Activated T-helper 1 cell treated with anti-CD3 and anti-CD28 coated beads, Interleukin-12 subunit alpha, Interleukin-12 subunit beta, Interleukin-2, Interleukin-4 antibody, amounts not matched to agents 30 ng/mL and 10 ng/mL and 1 ng/mL, durations not matched to agents 14 hours and 24 hours and 36 hours (primary cell): Measurements from ENCODE around the gene NAV2. TPM values are rescaled to one million over a fixed set of nuclear protein-coding genes. Genes with fewer than 3 reads are reported as not detected.

ENCODE experiments used
- DNase-seq: peaks from one replicate; pipeline ENCODE4 v3.0.0; 2021; ENCODE audit warnings: low spot score
- H3K27ac Mint-ChIP-seq: one replicate; pipeline ENCODE4 v1.8.0; 2021; ENCODE audit warnings: mild to moderate bottlenecking, mixed read lengths
- H3K27me3 Mint-ChIP-seq: one replicate; pipeline ENCODE4 v1.8.0; 2022; ENCODE audit warnings: mild to moderate bottlenecking, moderate library complexity, mixed read lengths; ENCODE audit not compliant: insufficient read depth
- H3K36me3 Mint-ChIP-seq: one replicate; pipeline ENCODE4 v1.8.0; 2021; ENCODE audit warnings: low read depth, mixed read lengths
- H3K4me1 Mint-ChIP-seq: one replicate; pipeline ENCODE4 v1.8.0; 2021; ENCODE audit warnings: low read depth, mixed read lengths
- H3K4me3 Mint-ChIP-seq: one replicate; pipeline ENCODE4 v1.8.0; 2021; ENCODE audit warnings: mild to moderate bottlenecking, moderate library complexity, mixed read lengths
- H3K9me3 Mint-ChIP-seq: one replicate; pipeline ENCODE4 v1.8.0; 2021; ENCODE audit warnings: mixed read lengths
- intact Hi-C: fragments of 100-400 bp; cut with micrococcal nuclease; formaldehyde crosslinking; loops from one replicate; pipeline ENCODE4 v1.15.1; 2024
- total RNA-seq: library from RNA; stranded (reverse); gene quantifications from 2 replicates; pipeline ENCODE4 v1.2.3, GENCODE V29; 2022

NAV2 gene, protein sequence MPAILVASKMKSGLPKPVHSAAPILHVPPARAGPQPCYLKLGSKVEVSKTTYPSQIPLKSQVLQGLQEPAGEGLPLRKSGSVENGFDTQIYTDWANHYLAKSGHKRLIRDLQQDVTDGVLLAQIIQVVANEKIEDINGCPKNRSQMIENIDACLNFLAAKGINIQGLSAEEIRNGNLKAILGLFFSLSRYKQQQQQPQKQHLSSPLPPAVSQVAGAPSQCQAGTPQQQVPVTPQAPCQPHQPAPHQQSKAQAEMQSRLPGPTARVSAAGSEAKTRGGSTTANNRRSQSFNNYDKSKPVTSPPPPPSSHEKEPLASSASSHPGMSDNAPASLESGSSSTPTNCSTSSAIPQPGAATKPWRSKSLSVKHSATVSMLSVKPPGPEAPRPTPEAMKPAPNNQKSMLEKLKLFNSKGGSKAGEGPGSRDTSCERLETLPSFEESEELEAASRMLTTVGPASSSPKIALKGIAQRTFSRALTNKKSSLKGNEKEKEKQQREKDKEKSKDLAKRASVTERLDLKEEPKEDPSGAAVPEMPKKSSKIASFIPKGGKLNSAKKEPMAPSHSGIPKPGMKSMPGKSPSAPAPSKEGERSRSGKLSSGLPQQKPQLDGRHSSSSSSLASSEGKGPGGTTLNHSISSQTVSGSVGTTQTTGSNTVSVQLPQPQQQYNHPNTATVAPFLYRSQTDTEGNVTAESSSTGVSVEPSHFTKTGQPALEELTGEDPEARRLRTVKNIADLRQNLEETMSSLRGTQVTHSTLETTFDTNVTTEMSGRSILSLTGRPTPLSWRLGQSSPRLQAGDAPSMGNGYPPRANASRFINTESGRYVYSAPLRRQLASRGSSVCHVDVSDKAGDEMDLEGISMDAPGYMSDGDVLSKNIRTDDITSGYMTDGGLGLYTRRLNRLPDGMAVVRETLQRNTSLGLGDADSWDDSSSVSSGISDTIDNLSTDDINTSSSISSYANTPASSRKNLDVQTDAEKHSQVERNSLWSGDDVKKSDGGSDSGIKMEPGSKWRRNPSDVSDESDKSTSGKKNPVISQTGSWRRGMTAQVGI (N-terminal part only)
- 0.12 and 0.34 TPM in 2 replicates for total RNA-seq

DNA sequence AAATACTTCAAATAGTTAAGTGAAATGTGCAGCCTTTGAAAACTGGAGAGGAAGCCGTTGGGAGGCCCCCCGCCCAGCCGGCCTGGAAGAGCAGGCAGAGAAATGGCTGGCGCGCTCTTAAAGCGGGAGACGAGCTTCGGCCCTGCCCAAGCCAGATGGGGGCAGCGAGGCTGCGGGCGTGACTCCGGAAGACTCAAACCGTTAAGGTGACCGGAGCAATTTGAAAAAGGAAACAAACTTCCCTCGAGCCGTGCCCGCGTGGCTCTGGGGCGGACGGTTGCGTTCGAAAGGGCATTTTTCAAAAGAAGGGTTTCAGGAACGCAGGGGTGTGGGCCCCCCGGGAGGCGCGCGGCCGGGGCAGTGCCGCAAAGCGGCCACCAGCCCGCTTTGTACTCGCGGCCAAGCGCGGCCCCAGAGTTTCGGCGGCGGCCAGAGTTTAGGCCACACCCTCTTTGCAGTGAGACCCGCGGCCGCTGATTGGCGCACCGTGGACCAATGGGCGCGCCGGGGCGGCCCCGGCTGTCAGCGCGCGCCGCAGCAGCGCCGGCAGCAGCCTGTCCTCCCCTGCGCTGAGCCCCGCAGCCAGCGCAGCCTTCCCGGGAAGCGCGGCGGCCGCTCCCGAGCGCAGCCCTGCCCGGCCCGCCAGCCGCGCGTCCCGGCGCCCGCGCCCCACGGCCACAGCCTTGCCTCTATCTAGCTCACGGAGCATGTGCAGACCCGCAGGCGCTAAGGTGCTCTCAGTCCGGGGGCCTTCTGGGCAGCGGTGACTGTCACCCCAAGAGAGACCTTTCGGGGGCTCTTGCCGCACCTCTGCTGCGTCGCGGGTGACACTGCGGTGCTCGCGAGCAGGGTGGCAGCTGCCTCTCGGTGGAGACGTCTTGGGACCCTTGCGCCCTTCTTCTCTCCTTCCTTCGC lies at the start of gene NAV2:
Gene NAV2, plus strand, starts transcription at position 557 of the 915 bp plus-strand sequence. CDS start 859 bp downstream, outside the sequence.
- DNase-seq, result peak; percentile 75
- intact Hi-C loops, result loop anchor here (1.0 to 10.0 kb wide), 5 partner anchors 11 to 652 kb away; partner anchors contain the start of genes E2F8, HTATIP2 and ZDHHC13
- Mint-ChIP-seq H3K9me3 (no peaks in the 10 kb centered on the region), H3K27me3 (peaks cover 58% of the 10 kb centered on the region), H3K27ac (peak within 1 kb of the TSS; percentile 78), H3K4me1 (peaks cover 17% of the 10 kb centered on the region), H3K36me3 (no peaks in the 10 kb centered on the region), H3K4me3 (peak within 1 kb of the TSS; percentile 85)

DNA sequence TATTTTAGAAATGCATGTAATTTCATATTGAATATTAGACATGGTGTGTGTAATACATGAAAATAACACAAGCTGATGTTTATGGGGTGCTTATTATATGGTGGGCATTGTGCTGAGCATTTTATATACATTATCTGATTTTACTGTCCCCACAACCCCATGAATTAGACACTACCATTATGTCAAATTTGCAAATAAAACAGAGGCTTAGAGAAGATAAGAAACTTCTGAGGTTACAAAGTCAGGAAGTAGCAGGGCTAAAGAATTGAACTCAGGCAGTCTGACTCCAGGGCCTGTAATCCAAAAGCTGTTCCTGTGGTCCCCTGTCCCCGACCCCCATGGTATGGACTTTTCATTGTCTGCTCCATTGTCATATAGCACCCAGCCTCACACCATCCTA lies 49.4 kb upstream of the NAV2 start:
- H3K27me3 Mint-ChIP-seq, result peaks cover 8% of the 10 kb centered on the region
- no peaks in the 10 kb centered on the region for H3K36me3 Mint-ChIP-seq
- peaks cover 5% of the 10 kb centered on the region for H3K4me1 Mint-ChIP-seq
- no peaks in the 10 kb centered on the region for H3K9me3 Mint-ChIP-seq
- no peak overlapping the region for H3K27ac Mint-ChIP-seq
- DNase-seq, result no peak
- intact Hi-C loops, result no loop called here
- no peak overlapping the region for H3K4me3 Mint-ChIP-seq

DNA sequence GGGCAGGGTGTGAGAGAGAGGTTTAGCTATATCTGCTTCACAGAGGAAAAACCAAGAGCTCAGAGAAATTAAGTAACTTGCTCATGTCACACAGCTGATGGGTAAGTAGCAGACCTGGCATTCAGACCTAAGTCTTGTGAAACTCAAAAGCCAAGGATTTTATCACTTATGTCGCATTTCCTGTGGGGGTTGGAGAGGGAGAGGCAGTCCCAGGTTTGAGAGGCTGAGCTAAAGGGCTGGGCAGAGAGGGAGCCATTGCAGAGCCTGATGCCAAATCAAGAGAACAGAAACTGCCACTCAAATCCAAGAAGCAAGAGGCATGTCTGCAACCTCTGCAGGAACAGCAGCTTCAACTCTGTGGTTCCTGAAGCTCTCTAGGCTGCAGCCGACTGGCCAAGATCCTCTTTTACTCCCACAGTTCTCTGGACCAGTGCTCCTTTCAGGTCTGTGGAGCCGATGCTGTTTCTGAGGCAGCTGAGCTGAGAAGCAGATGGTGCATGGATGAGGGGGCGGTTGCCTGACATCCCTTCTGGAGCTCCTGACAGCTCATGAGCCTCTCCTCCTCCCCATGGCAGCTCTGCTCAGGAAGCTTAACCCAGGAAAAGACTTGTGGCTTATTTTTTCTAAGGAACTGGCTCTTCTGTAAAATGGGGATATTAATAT lies 47.6 kb upstream of the NAV2 start:
- intact Hi-C loops, result no loop called here
- Mint-ChIP-seq H3K9me3 (no peaks in the 10 kb centered on the region), H3K27me3 (peaks cover 9% of the 10 kb centered on the region), H3K36me3 (no peaks in the 10 kb centered on the region), H3K4me3 (no peak overlapping the region), H3K27ac (no peak overlapping the region), H3K4me1 (peaks cover 4% of the 10 kb centered on the region)
- DNase-seq, result no peak

DNA sequence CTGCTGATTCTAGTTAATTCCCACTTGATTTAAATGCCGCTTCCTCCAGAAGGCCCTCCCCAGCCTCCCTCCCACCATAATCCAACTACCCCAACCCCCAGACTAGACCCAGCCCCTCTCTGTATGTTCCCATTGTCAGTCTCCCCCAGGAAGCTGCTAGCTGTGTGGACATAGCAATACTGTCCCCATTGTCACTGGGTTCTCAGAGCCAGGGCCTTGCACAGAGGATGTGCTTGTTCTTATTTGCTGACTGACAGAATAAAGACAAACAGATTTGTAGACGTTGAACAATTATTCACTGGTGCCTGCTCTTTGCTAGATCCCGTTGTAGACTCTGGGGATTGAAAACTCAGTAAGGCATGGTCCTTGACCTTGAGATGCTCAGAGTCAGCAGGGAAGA lies 45.7 kb upstream of the NAV2 start:
- Mint-ChIP-seq H3K4me3 (no peak overlapping the region), H3K4me1 (no peaks in the 10 kb centered on the region), H3K27me3 (peaks cover 9% of the 10 kb centered on the region), H3K36me3 (no peaks in the 10 kb centered on the region), H3K27ac (no peak overlapping the region), H3K9me3 (no peaks in the 10 kb centered on the region)
- intact Hi-C loops, result no loop called here
- DNase-seq, result no peak

DNA sequence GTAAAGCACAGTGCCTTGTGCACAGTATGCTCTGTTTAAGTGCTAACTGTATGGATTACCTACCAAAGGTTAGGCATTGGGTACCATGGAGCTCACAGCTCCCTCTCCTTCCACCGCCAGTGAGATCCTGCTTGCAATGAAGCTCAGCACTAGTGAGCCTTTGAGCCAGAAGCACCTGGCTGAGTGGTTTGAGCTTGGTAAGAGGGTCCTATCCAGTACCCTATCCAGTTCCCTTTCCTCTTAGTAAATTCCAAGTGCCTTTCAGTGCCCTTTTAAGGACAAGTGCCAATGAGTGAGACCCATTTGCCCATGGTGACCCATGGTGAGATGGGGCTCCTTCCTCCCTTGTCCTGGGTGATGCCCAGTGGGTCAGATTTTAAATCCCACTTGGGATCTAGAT lies 43.1 kb upstream of the NAV2 start:
- peaks cover 2% of the 10 kb centered on the region for H3K27me3 Mint-ChIP-seq
- H3K4me1 Mint-ChIP-seq, result no peaks in the 10 kb centered on the region
- H3K4me3 Mint-ChIP-seq, result no peak overlapping the region
- no peak overlapping the region for H3K27ac Mint-ChIP-seq
- no peaks in the 10 kb centered on the region for H3K9me3 Mint-ChIP-seq
- DNase-seq, result no peak
- intact Hi-C loops, result no loop called here
- H3K36me3 Mint-ChIP-seq, result no peaks in the 10 kb centered on the region

DNA sequence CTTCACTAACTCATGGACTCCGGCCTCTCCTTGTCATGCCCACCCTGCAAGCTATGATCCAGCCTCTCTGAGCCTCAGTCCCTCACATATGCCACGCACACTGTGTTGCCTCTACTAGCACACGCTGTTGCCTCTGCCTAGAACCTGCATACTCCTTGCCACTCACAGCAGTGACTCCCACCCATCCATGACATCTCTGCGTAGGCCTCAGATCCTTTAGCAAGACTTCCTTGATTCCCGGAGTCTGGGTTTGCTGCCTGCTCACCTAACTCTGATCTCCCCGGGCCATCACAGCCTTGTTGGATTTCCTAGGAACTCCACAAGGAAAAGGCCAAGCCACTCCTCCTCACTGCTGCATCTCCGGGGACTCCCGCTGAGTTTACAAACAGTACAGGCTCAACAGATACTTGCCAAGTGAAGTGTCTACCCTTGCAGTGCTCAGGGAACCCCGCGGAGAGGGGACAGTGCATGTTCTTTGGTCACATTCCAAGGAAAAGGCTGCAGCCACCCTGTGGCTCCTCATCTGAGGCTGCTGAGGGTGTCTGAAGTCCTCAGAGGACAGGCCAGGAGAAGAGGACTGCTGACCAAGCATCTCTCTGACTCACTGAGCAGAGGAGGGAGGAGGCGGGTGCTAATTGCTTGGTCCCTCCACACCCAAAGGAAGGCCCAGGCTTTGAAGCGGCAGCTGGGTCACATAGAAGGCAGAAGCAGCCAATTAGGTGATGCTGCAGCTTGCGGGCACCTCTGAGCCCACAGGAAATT lies 42.4 kb upstream of the NAV2 start:
- Mint-ChIP-seq H3K4me3 (no peak overlapping the region), H3K4me1 (no peaks in the 10 kb centered on the region), H3K27ac (no peak overlapping the region), H3K27me3 (peaks cover 7% of the 10 kb centered on the region), H3K9me3 (no peaks in the 10 kb centered on the region), H3K36me3 (no peaks in the 10 kb centered on the region)
- no peak for DNase-seq
- intact Hi-C loops, result no loop called here

DNA sequence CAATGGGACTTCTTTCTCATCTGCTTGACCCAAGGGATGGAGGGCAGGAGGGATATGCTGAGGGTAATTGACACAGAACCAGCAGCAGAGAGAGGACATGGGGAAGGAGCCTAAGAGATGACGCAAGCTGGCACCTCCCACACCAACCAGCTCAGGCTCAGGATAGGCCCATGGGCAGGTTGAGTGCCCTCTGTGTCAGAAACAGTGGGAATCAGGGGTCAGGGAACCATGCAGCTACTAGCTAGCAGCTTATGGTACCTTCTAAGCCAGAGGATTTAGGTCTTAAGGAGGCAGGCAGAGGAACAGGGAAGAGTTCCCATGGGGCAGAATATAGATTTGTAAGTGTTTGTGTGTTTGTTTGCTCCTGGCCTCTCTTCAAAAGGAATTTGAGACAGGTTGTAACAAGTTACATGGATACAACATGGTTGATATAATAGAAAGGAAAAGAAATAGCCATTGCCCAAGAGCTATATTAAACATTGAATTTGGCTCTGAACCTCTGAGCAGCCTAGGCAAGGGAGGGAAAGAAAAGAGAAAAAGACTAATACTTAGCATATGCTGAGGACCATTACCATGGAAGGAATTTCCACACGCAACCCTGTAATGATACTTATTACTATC lies 39.9 kb upstream of the NAV2 start:
- Mint-ChIP-seq H3K27me3 (peaks cover 10% of the 10 kb centered on the region), H3K4me1 (no peaks in the 10 kb centered on the region), H3K4me3 (no peak overlapping the region)

DNA sequence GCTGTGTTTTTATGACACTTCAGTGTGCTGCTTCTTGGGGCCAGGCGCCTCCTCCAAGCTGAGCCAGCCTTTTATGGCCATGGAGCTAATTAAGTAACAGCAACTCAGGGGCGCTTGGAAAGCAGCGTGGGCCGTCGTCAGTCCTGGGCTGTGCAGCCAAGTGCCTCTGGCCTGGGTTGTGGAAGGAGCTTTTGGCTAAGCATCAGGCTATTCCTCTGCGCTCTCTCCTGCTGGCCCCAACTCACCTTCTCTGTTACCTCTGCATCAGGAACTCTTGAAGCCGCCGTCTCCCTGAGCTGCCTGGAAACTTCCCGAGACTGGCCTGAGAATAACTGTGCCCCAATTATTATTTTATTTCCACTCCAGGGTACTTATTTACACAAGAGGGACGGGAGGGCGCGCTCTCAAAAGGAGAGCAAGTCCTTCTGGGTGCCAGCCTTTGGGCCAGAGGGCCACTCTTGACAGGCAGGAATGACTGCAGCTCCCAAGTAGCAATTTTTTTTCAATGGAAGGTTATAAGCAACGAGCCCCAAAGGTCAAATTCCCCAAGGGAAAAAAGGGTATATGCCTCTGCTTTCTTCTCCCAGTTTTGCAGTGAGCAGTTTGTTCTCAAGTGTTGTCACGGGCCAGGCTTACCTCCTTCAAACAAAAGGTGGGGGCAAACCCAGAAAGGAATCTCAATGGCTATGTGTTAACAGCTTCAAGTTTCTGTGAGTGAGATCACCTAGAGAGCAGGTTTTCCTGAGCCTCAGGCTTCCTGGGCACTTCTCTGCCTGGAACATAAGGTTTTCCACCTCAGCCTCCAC lies 38.5 kb upstream of the NAV2 start:
- Mint-ChIP-seq H3K36me3 (no peaks in the 10 kb centered on the region), H3K9me3 (no peaks in the 10 kb centered on the region)
- intact Hi-C loops, result no loop called here

More for the DNA sequence above, 39.9 kb upstream of the NAV2 start:
- no peak overlapping the region for H3K27ac Mint-ChIP-seq
- intact Hi-C loops, result no loop called here
- no peaks in the 10 kb centered on the region for H3K36me3 Mint-ChIP-seq
- no peaks in the 10 kb centered on the region for H3K9me3 Mint-ChIP-seq
- no peak for DNase-seq

DNA sequence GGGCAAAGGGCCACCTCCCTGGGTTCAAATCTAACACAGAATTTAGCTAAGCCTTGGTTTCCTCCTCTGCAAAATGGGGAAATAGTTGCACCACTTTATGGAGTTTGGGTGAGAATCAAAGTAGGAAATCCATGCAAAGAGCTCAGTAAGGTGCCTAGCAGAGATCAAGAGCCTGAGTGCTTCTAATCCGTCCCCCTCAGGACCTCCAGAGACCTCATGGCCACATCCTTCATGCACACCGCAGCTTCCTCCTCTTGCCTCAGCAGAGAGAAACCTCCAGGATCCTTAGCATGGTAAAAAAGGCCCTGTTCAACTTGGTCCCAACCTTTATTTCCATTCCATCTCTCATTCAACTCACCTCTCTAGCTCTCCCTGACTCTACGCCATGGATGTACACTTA lies 37.8 kb upstream of the NAV2 start:
- intact Hi-C loops, result no loop called here
- no peak overlapping the region for H3K27ac Mint-ChIP-seq
- no peak for DNase-seq
- peaks cover 9% of the 10 kb centered on the region for H3K27me3 Mint-ChIP-seq
- no peak overlapping the region for H3K4me3 Mint-ChIP-seq
- no peaks in the 10 kb centered on the region for H3K36me3 Mint-ChIP-seq
- H3K4me1 Mint-ChIP-seq, result no peaks in the 10 kb centered on the region
- no peaks in the 10 kb centered on the region for H3K9me3 Mint-ChIP-seq

More for the DNA sequence above, 38.5 kb upstream of the NAV2 start:
- no peak for DNase-seq
- Mint-ChIP-seq H3K27ac (no peak overlapping the region), H3K27me3 (peaks cover 10% of the 10 kb centered on the region), H3K4me3 (no peak overlapping the region), H3K4me1 (no peaks in the 10 kb centered on the region)

DNA sequence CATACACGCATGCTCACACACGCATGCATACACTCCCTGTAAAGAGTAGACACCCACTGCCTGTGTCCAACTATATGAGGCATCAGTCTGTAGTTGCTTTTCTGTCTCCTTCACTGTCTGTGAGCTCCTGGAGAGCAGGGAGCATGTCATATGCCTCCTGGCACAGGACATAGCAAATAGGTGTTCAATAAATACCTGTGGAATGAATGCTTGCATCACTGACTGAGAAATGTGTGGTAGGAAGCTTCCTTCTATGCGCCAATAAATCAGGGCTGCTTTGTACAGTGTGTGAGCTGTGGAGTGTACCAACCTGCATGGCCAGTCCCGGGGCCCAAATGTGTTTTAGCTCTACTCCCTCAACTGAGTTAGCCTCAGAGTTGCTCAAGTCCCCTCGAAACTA lies 37.2 kb upstream of the NAV2 start:
- no peak overlapping the region for H3K27ac Mint-ChIP-seq
- intact Hi-C loops, result no loop called here
- no peaks in the 10 kb centered on the region for H3K9me3 Mint-ChIP-seq
- peaks cover 9% of the 10 kb centered on the region for H3K27me3 Mint-ChIP-seq
- H3K4me1 Mint-ChIP-seq, result no peaks in the 10 kb centered on the region
- H3K4me3 Mint-ChIP-seq, result no peak overlapping the region
- no peak for DNase-seq
- H3K36me3 Mint-ChIP-seq, result no peaks in the 10 kb centered on the region
